BJ (cell line): ENCODE measurements around the gene EHBP1L1. TPM values are rescaled to one million over a fixed set of nuclear protein-coding genes. Genes with fewer than 3 reads are reported as not detected.
A peak's percentile ranks its signal among the peaks of the same experiment; 100 is the strongest.

Experiments used
- CTCF ChIA-PET: fragments of 350-600 bp; formaldehyde crosslinking; extraction: SDS; loops from one replicate; lab custom pipeline; 2021; ENCODE audit warnings: antibody characterized with exemption, inconsistent platforms; lab: Yijun Ruan, JAX
- POLR2A ChIA-PET: fragments of 300-600 bp; sonication (Branson Sonifier 250); formaldehyde crosslinking; extraction: SDS; loops from one replicate; lab custom pipeline; 2021; ENCODE audit warnings: antibody characterized with exemption; lab: Charles Lee
- DNase-seq: peaks from one replicate; pipeline ENCODE4 v3.0.0-alpha.2; 2011; ENCODE audit warnings: low read depth
- H3K27me3 ChIP-seq: 2 replicates; pipeline ENCODE4 v1.6.0; 2011; ENCODE audit warnings: low read length; ENCODE audit not compliant: control insufficient read depth, insufficient read depth
- H3K36me3 ChIP-seq: 2 replicates; pipeline ENCODE4 v1.5.1; 2011; ENCODE audit warnings: low read length; ENCODE audit not compliant: control insufficient read depth, insufficient read depth
- H3K4me3 ChIP-seq: 2 replicates; pipeline ENCODE4 v1.5.1; 2011; ENCODE audit warnings: low read depth, mild to moderate bottlenecking, control low read depth, low read length
- CTCF ChIP-seq: IDR thresholded peaks from 2 replicates; pipeline ENCODE4 v1.5.1; 2011; ENCODE audit warnings: low read depth, mild to moderate bottlenecking, control low read depth, inconsistent platforms, low read length, moderate library complexity; ENCODE audit not compliant: insufficient read depth
- polyA plus RNA-seq: library from polyadenylated mRNA; depleted of rRNA; stranded (reverse); fragments of >200 nt; gene quantifications from 2 replicates; pipeline ENCODE4 v1.2.3, GENCODE V29; 2011

EHBP1L1 gene
- polyA plus RNA-seq, 1 experiment: 30.9 TPM

GRCh38 chr11:65555693-65556231 is 20.1 kb upstream of the EHBP1L1 start:
- Histone ChIP-seq H3K27me3 (no peaks in the 10 kb centered on the region), H3K36me3 (peaks cover 27% of the 10 kb centered on the region), H3K4me3 (peak overlapping the region; percentile 12)
- ChIA-PET CTCF (interaction anchor here (0.6 to 3.4 kb wide), 4 partner anchors 15 to 56 kb away, joined by 3 to 26 read pairs (median 6); partner anchors contain the start of gene FAM89B), POLR2A (interaction anchor here (0.6 kb wide), 1 partner anchor 20 kb away, joined by 3 read pairs; the partner anchor contains the start of gene EHBP1L1)
- TF ChIP-seq CTCF: no peak
- DNase-seq: peak; percentile 80

- ChIA-PET CTCF (interaction anchor here (0.8 to 3.4 kb wide), 5 partner anchors 12 to 240 kb away, joined by 3 to 26 read pairs (median 3); no protein-coding TSS in a partner anchor), POLR2A (interaction anchor here (0.6 to 1.0 kb wide), 3 partner anchors 105 to 342 kb away, joined by 3 read pairs; no protein-coding TSS in a partner anchor)
- no peak for DNase-seq
- peaks cover 18% of the 10 kb centered on the region for H3K36me3 ChIP-seq
- no peak for TF ChIP-seq CTCF
- H3K27me3 ChIP-seq: no peaks in the 10 kb centered on the region
- H3K4me3 ChIP-seq: peak overlapping the region; percentile 70
Measured at GRCh38 chr11:65556470-65557279, 19.2 kb upstream of the EHBP1L1 start.

- H3K27me3 ChIP-seq: no peaks in the 10 kb centered on the region
- peak overlapping the region; percentile 70 for H3K4me3 ChIP-seq
- H3K36me3 ChIP-seq: peaks cover 11% of the 10 kb centered on the region
- CTCF ChIA-PET: interaction anchor here (0.9 to 3.4 kb wide), 4 partner anchors 13 to 241 kb away, joined by 3 to 26 read pairs (median 4); no protein-coding TSS in a partner anchor
- POLR2A ChIA-PET: interaction anchor here (0.6 to 1.0 kb wide), 3 partner anchors 104 to 341 kb away, joined by 3 read pairs; no protein-coding TSS in a partner anchor
- TF ChIP-seq CTCF: no peak
- DNase-seq: no peak
Measured at GRCh38 chr11:65557280-65558001, 18.4 kb upstream of the EHBP1L1 start.

DNA sequence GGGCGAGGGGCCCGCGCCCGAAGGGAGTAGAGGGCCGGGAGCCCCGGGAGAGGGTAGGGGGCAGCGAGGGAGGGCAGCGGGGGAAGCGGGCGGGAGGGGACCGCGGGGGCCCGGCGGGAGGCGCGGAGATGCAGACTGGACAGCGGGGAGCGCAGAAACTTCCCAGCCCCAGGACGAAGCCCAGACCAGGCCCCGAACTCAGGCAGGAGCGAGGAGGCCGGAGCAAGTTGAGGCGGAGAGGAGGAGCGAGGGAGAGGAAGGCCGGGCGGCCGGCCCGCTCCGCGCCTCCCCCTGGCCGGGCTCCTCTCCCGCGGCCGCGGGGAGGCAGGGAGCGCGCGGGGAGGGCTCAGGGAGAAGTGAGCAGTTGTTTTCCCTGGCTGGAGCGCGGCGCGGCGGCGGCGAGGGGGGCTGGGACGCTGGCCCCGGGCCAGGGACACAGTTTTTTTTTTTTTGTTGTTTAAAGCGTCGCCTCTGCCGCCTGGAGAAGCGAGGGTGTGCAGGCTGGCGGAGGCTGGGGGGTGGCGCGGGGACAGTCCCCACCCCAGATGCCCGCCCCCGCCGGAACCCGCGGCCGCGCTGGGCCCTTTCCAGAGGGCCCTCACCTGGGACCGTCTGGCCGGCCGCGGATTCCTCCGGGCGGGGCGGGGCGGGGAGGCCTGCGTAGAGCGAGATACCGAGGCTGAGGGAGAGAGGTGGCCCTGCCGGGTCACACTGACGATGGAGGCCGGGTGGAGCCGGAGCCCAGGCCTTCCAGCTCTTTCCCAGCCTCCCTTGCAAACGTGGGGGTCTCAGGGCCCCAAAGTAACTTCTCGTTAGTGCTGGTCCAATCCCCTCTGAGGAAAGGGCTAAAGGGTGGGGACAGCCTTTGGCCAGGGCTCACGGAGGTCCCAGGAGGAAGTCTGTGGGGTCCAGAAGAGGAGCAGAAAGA is 17.6 kb upstream of the EHBP1L1 start, which contains the start of gene LTBP3:
Gene LTBP3, minus strand, starts transcription at position 358 of the 928 bp plus-strand sequence. CDS start 400 bp downstream, outside the sequence.
- peak within 1 kb of the TSS; percentile 70 for H3K4me3 ChIP-seq
- no peaks in the 10 kb centered on the region for H3K27me3 ChIP-seq
- no peak for DNase-seq
- peaks cover 5% of the 10 kb centered on the region for H3K36me3 ChIP-seq
- CTCF ChIA-PET: interaction anchor here (3.0 to 4.5 kb wide), 2 partner anchors 13 to 17 kb away, joined by 20 to 31 read pairs; partner anchors contain the start of gene ZNRD2
- POLR2A ChIA-PET: interaction anchor here (0.8 kb wide), 1 partner anchor 300 kb away, joined by 3 read pairs; no protein-coding TSS in a partner anchor
- TF ChIP-seq CTCF: 0 out of 2 replicates have a peak, but pooled peaks have one; percentile 2
